Activated CD4-positive, CD25-positive, alpha-beta regulatory T cell treated with anti-CD3 and anti-CD28 coated beads, Interleukin-2, amount 50 U/mL, for 16 hours (primary cell): ENCODE measurements around the gene GAGE13.
"Not testable (repeated sequence)": the region's sequence is repeated elsewhere in the genome, so short reads cannot be mapped to it uniquely, and the experiment has no call there.

Experiments
- DNase-seq: peaks from one replicate; pipeline ENCODE4 v3.0.0-alpha.2; 2020; ENCODE audit warnings: low read depth, low spot score

The GAGE13 gene, protein sequence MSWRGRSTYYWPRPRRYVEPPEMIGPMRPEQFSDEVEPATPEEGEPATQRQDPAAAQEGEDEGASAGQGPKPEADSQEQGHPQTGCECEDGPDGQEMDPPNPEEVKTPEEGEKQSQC

GRCh38 chrX:49331282-49331681, at the start of gene GAGE13:
TSS of gene GAGE13 (plus strand) at chrX:49331582. CDS start at chrX:49332738, 1,156 bp downstream.
- not testable (repeated sequence) for DNase-seq

- DNase-seq: no peak
Measured at GRCh38 chrX:49282647-49283011, 48.8 kb upstream of the GAGE13 start.

GRCh38 chrX:49284212-49284611, 47.2 kb upstream of the GAGE13 start:
- no peak for DNase-seq

GRCh38 chrX:49286136-49286535, 45.2 kb upstream of the GAGE13 start:
- DNase-seq: no peak

GRCh38 chrX:49286581-49286980, 44.8 kb upstream of the GAGE13 start:
- DNase-seq: no peak

GRCh38 chrX:49287665-49288064, 43.7 kb upstream of the GAGE13 start:
- no peak for DNase-seq

DNA sequence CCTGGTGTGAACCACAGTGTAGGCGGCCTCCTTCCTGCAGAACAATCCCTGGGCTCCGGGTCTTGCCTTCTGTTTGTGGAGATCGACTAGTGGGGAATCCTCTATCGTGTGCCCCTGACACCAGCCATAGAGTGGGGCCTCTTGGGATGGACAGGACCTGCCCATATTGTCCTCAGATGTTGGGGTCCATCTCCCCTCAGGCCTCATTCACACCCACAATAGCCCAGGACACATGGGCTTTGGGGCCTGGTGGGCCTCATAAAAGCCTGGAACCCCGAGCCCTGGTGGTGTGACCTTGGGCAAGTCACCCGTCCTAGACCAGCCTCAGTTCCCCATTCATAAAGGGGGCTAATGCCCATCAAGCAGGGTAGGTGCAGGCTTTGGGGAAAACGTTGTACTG, 41.2 kb upstream of the GAGE13 start:
- DNase-seq: no peak

GRCh38 chrX:49291615-49292337, 39.6 kb upstream of the GAGE13 start:
- DNase-seq: peak; percentile 24

GRCh38 chrX:49292400-49293362, 38.7 kb upstream of the GAGE13 start:
- no peak for DNase-seq

DNA sequence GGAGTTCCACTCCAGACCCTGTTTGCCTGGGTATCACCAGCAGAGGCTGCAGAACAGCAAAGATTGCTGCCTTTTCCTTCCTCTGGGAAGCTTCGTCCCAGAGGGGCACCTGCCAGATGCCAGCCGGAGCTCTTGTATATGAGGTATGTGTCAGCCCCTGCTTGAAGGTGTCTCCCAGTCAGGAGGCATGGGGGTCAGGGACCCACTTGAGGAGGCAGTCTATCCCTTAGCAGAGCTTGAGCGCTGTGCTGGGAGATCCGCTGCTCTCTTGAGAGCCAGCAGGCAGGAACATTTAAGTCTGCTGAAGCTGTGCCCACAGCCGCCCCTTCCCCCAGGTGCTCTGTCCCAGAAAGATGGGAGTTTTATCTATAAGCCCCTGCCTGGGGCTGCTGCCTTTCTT, 32.1 kb upstream of the GAGE13 start:
- not testable (repeated sequence) for DNase-seq

DNA sequence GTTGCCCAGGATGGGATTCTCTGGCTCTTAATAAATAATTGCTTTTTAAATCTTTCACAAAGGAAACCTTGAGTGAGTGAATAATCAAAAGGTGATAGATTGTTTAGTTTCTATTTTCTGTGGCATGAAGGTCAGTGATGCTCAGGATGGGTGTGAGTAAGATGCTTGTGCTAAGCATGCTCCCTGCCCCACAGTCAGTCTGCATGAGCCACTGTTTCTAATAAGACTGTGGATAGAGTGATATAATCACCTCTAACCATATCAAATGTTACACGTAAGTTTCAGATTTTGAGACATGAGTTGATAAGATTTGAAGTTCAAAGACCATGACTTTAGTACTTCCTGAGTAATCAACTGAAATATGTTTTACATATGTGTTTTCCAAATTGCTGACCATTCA, 30.7 kb upstream of the GAGE13 start:
- no peak for DNase-seq

GRCh38 chrX:49303346-49303745, 28.0 kb upstream of the GAGE13 start, which contains the start of gene GAGE10:
TSS of gene GAGE10 (plus strand) at chrX:49303646. CDS start at chrX:49304860, 1,214 bp downstream.
- no peak for DNase-seq

DNA sequence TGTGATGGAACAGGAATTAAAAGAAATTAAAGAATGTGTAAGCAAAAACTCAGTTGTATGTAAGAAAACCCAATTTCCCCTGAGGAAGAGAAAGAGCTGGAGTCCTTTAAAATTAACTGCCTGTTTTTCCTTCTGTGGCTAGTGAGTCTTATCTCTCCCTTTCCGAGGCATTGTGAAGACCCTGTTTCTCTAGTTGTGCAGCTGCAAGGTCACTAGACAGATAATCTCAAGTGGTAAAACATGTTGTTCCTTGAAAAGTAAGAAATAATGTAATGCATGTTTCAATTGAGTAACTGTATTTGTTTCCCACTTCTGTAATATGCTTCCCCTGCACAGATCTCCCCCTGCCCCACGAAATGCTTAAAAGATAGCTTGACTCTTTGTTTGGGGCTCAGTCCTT, 23.6 kb upstream of the GAGE13 start:
- not testable (repeated sequence) for DNase-seq

- DNase-seq: no peak
Measured at GRCh38 chrX:49308604-49309269, 22.6 kb upstream of the GAGE13 start.

GRCh38 chrX:49309401-49309981, 21.9 kb upstream of the GAGE13 start:
- DNase-seq: no peak

DNA sequence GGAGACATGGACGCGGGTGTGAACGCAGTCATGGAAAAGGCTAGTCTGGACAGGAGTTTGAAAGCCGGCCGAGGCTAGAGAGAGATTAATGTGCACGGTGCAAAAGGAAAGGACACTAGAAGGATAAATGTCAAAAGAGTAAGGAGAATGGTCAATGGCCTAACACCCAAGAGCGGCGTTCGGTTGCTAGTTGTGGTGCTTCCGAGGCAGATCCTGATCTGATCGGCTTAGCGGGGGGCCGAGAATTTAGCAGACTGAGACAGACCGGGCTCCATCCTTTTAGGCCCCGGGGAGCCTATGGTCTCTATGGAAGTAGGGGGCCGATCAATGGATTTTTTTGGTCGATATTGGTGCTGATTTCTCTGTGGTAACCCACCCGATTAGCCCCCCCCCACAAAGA, 21.0 kb upstream of the GAGE13 start:
- DNase-seq: no peak

DNA sequence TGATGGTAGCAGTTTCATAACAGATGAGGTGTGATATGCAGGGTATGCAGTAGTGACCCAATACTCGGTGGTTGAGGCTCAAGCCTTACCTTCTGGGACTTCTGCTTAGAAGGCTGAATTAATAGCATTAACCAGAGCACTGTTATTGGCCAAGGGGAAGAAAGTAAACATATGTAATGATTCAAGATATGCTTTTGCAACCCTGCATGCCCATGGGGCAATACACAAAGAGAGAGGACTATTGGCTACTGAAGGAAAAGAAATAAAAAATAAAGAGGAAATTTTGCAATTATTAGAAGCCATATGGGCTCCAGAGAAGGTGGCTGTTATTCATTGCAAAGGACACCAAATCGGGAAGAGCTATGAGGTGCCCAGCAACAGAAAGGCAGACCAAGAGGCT, 19.2 kb upstream of the GAGE13 start:
- DNase-seq: no peak

DNA sequence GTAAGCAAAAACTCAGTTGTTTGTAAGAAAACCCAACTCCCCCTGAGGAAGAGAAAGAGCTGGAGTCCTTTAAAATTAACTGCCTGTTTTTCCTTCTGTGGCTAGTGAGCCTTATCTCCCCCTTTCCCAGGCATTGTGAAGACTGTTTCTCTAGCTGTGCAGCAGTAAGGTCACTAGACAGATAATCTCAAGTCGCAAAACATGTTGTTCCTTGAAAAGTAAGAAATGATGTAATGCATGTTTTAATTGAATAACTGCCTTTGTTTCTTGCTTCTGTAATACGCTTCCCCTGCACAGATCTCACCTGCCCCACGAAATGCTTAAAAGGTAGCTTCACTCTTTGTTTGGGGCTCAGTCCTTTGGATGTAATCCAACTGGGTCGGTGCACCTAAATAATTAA, 15.3 kb upstream of the GAGE13 start:
- DNase-seq: no peak

DNA sequence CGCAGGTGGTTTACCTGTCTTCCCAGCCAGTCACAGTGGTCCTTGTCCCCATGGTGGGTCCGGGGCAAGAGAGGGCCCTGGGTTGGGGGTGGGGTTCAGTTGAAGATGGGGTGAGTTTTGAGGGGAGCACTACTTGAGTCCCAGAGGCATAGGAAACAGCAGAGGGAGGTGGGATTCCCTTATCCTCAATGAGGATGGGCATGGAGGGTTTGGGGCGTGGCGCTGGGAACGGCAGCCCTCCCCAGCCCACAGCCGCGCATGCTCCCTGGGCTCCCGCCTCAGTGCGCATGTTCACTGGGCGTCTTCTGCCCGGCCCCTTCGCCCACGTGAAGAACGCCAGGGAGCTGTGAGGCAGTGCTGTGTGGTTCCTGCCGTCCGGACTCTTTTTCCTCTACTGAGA, 9.6 kb upstream of the GAGE13 start, which contains the start of gene GAGE12J:
Gene GAGE12J, plus strand, starts transcription at position 301 of the 400 bp plus-strand sequence. CDS start 1,157 bp downstream, outside the sequence.
- DNase-seq: not testable (repeated sequence)

DNA sequence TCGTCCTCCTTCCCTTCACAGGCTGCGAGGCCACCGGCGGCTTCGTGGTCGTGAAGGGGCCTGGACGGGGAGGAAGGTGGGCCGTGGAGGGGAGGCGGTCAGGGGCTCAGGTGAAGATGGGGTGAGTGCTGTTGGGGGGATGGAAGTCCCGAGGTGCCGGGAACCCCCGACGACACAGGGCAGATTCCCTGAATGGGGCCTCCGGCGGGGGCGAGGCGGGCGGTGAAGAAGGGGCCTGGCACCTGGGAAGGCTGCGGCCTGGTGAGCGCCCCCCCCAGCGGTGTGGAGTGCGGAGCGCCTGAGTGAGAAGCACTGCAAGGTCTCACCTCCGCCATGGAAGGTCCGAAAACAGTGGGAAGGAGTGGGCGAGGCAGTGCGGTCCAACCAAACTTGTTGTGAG, 9.1 kb upstream of the GAGE13 start:
- not testable (repeated sequence) for DNase-seq

DNA sequence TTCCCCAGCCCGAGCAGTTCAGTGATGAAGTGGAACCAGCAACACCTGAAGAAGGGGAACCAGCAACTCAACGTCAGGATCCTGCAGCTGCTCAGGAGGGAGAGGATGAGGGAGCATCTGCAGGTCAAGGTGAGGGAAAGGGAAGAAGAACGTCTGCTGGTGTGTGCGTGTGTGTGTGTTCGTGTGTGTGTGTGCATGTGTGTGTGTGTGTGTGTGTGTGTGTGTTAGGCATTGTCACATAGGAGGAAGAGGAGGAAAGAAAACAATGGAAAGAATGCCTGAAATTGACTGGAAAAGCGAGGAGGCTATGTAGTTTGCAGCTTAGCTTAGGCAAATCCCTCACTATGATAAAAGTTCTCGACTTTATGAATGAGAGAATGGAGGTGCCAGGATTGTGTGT, 7.6 kb upstream of the GAGE13 start:
- DNase-seq: not testable (repeated sequence)
